Calu3 (cell line): ENCODE data around the gene COG4. TPM values are rescaled to one million over a fixed set of nuclear protein-coding genes. Genes with fewer than 3 reads are reported as not detected.

Experiments
- BruUV-seq: library from RNA; stranded (reverse); fragments of 400-500 nt; replicated peaks from 2 replicates; lab custom pipeline; 2021; lab: Mats Ljungman, UMichigan
- CTCF ChIA-PET: fragments of 300-600 bp; sonication (Branson Sonifier 250); formaldehyde crosslinking; loops from one replicate; lab custom pipeline; 2022; ENCODE audit warnings: antibody characterized with exemption; lab: Charles Lee
- DNase-seq: peaks from one replicate; pipeline ENCODE4 v3.0.0; 2022
- H3K27ac Mint-ChIP-seq: one replicate; pipeline ENCODE4 v1.8.0; 2022; ENCODE audit warnings: mixed read lengths; ENCODE audit not compliant: unreplicated experiment
- H3K27me3 Mint-ChIP-seq: one replicate; pipeline ENCODE4 v1.8.0; 2022; ENCODE audit warnings: mixed read lengths; ENCODE audit not compliant: unreplicated experiment
- H3K36me3 Mint-ChIP-seq: one replicate; pipeline ENCODE4 v1.8.0; 2022; ENCODE audit warnings: mild to moderate bottlenecking, moderate library complexity, mixed read lengths; ENCODE audit not compliant: insufficient read depth, unreplicated experiment
- H3K4me1 Mint-ChIP-seq: one replicate; pipeline ENCODE4 v1.8.0; 2022; ENCODE audit warnings: mild to moderate bottlenecking, low read depth, mixed read lengths; ENCODE audit not compliant: unreplicated experiment
- H3K4me3 Mint-ChIP-seq: one replicate; pipeline ENCODE4 v1.8.0; 2022; ENCODE audit warnings: mild to moderate bottlenecking, low read depth, moderate library complexity, mixed read lengths; ENCODE audit not compliant: unreplicated experiment
- H3K9me3 Mint-ChIP-seq: one replicate; pipeline ENCODE4 v1.8.0; 2022; ENCODE audit warnings: low read depth, mixed read lengths; ENCODE audit not compliant: unreplicated experiment
- intact Hi-C: fragments of 100-400 bp; cut with micrococcal nuclease; formaldehyde crosslinking; loops from one replicate; pipeline ENCODE4 v1.10.0; 2022; ENCODE audit not compliant: unreplicated experiment
- total RNA-seq: library from RNA; stranded (reverse); gene quantifications from 2 replicates; pipeline ENCODE4 v1.2.3, GENCODE V29; 2022
- TF ChIP-seq, protein P1 (sequence below): fragments of 200-600 bp; IDR thresholded peaks from one replicate; pipeline ENCODE4 v1.8.0; 2022; ENCODE audit warnings: antibody characterized with exemption; ENCODE audit not compliant: unreplicated experiment

The COG4 gene
- total RNA-seq, 1 experiment from 2014 or later: 88.6 TPM

GRCh38 chr16:70484867-70485266 lies 38.5 kb downstream of the COG4 start:
- TF ChIP-seq, protein P1, sequence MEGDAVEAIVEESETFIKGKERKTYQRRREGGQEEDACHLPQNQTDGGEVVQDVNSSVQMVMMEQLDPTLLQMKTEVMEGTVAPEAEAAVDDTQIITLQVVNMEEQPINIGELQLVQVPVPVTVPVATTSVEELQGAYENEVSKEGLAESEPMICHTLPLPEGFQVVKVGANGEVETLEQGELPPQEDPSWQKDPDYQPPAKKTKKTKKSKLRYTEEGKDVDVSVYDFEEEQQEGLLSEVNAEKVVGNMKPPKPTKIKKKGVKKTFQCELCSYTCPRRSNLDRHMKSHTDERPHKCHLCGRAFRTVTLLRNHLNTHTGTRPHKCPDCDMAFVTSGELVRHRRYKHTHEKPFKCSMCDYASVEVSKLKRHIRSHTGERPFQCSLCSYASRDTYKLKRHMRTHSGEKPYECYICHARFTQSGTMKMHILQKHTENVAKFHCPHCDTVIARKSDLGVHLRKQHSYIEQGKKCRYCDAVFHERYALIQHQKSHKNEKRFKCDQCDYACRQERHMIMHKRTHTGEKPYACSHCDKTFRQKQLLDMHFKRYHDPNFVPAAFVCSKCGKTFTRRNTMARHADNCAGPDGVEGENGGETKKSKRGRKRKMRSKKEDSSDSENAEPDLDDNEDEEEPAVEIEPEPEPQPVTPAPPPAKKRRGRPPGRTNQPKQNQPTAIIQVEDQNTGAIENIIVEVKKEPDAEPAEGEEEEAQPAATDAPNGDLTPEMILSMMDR: no peak
- intact Hi-C loops: no loop called here
- DNase-seq: no peak
- no TSS peak for BruUV-seq
- Mint-ChIP-seq H3K4me3 (no peak overlapping the region), H3K27ac (no peak overlapping the region), H3K36me3 (peaks cover 43% of the 10 kb centered on the region), H3K27me3 (no peaks in the 10 kb centered on the region), H3K4me1 (no peaks in the 10 kb centered on the region), H3K9me3 (no peaks in the 10 kb centered on the region)
- CTCF ChIA-PET: interaction anchor here (0.7 kb wide), 1 partner anchor 111 kb away, joined by 4 read pairs; no protein-coding TSS in a partner anchor

GRCh38 chr16:70483426-70483825 lies 39.9 kb downstream of the COG4 start:
- DNase-seq: no peak
- TF ChIP-seq, protein P1: no peak
- Mint-ChIP-seq H3K4me1 (no peaks in the 10 kb centered on the region), H3K4me3 (no peak overlapping the region), H3K27ac (no peak overlapping the region), H3K36me3 (peaks cover 34% of the 10 kb centered on the region), H3K27me3 (no peaks in the 10 kb centered on the region), H3K9me3 (no peaks in the 10 kb centered on the region)
- intact Hi-C loops: no loop called here
- CTCF ChIA-PET: no interaction called here
- BruUV-seq: no TSS peak

DNA sequence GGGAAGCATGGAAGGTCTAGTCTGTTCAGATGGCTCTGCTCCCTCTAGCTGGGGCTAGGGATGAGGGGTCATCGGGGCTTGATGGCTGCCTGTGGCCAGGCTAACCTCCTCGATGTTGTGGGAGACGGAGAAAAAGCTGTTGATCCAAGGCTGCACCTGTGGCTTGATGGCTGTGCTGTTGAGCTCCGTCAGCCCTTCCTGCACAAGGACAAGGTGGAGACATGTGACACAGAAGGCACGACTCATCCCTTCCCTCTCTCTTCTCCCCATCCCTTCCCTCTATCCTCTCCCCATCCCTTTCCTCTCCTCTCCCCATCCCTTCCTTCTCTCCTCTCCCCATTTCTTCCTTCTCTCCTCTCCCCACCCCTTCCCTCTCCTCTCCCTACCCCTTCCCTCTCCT lies 40.7 kb downstream of the COG4 start:
- intact Hi-C loops: no loop called here
- H3K4me3 Mint-ChIP-seq: no peak overlapping the region
- CTCF ChIA-PET: no interaction called here
- no peaks in the 10 kb centered on the region for H3K9me3 Mint-ChIP-seq
- TF ChIP-seq, protein P1: no peak
- no TSS peak for BruUV-seq
- H3K27me3 Mint-ChIP-seq: no peaks in the 10 kb centered on the region
- peaks cover 35% of the 10 kb centered on the region for H3K36me3 Mint-ChIP-seq
- H3K27ac Mint-ChIP-seq: no peak overlapping the region
- H3K4me1 Mint-ChIP-seq: no peaks in the 10 kb centered on the region
- no peak for DNase-seq

DNA sequence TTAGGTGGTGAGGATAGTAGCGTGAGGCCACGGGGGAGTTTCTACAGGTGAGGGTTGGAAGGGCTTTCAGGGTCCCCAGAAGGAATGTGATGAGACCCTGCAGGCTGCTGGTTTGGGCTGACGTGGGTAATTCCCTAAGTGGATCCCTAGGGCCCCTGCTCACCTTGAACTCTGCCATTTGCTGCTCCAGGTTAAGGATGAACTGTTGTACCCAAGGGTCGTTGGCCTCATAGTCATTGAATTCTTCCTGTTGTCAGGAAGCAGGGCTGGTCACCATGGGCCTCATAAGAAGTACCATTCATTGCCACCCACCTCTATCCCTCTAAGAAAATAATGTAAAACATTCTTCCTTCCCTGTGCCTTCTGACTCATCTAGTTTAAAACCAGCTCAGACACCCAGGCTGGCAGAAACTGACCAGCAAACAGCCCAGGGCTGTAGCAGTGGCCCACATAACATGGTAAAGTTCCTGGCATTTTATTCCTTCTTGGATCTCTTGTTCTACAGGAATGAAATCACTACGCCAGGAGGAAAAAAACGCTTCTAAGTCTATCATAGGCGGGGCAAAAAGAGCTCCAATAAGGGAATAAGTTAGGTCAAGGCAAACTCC lies 41.3 kb downstream of the COG4 start:
- CTCF ChIA-PET: no interaction called here
- H3K4me3 Mint-ChIP-seq: no peak overlapping the region

More for the DNA sequence above, 41.3 kb downstream of the COG4 start:
- DNase-seq: no peak
- no peak overlapping the region for H3K27ac Mint-ChIP-seq
- peaks cover 38% of the 10 kb centered on the region for H3K36me3 Mint-ChIP-seq
- H3K4me1 Mint-ChIP-seq: no peaks in the 10 kb centered on the region
- TF ChIP-seq, protein P1: no peak
- intact Hi-C loops: no loop called here
- H3K9me3 Mint-ChIP-seq: no peaks in the 10 kb centered on the region
- no peaks in the 10 kb centered on the region for H3K27me3 Mint-ChIP-seq
- no TSS peak for BruUV-seq
